ENCODE data around the gene CPLX1.
A peak's percentile ranks its signal among the peaks of the same experiment; 100 is the strongest.

CPLX1 gene

GRCh38 chr4:825971-826330, at the start of gene CPLX1:
TSS of gene CPLX1 (minus strand) at chr4:826129. CDS start at chr4:824522, 1,607 bp downstream.
- Histone ChIP-seq H3K27me3 (ENCODE audit: insufficient read depth, low read length) (peaks cover 69% of the 10 kb centered on the region), H3K36me3 (ENCODE audit: insufficient read depth, low read length) (no peaks in the 10 kb centered on the region), H3K4me1 (ENCODE audit: control insufficient read depth, insufficient read depth, low read length, unreplicated experiment) (peaks cover 3% of the 10 kb centered on the region), H3K4me3 (ENCODE audit: low read depth, low read length) (peak within 1 kb of the TSS; percentile 62), H2AFZ (ENCODE audit: low read length, unreplicated experiment) (no peak within 1 kb of the TSS), H3K27ac (ENCODE audit: low read depth, low read length) (no peak within 1 kb of the TSS), H3K79me2 (ENCODE audit: control insufficient read depth, insufficient read depth, low read length, unreplicated experiment) (no peaks in the 10 kb centered on the region)

- Histone ChIP-seq H3K27me3 (ENCODE audit: insufficient read depth, low read length) (no peaks in the 10 kb centered on the region), H3K36me3 (ENCODE audit: insufficient read depth, low read length) (peaks cover 29% of the 10 kb centered on the region; the same call in 1 of the 2 replicates), H3K4me1 (ENCODE audit: control insufficient read depth, insufficient read depth, low read length, unreplicated experiment) (no peaks in the 10 kb centered on the region), H3K79me2 (ENCODE audit: control insufficient read depth, insufficient read depth, low read length, unreplicated experiment) (no peaks in the 10 kb centered on the region), H2AFZ (ENCODE audit: low read length, unreplicated experiment) (no peak overlapping the region), H3K27ac (ENCODE audit: low read depth, low read length) (no peak overlapping the region), H3K4me3 (ENCODE audit: low read depth, low read length) (no peak overlapping the region)
Observed at GRCh38 chr4:874971-875817, 49.3 kb upstream of the CPLX1 start.

- H3K36me3 ChIP-seq (ENCODE audit: insufficient read depth, low read length): peaks cover 31% of the 10 kb centered on the region; the same call in 1 of the 2 replicates
Observed at GRCh38 chr4:874056-874455, 48.1 kb upstream of the CPLX1 start.

GRCh38 chr4:872241-872981, 46.5 kb upstream of the CPLX1 start:
- no peak overlapping the region for H3K27ac ChIP-seq (ENCODE audit: low read depth, low read length)
- no peaks in the 10 kb centered on the region for H3K79me2 ChIP-seq (ENCODE audit: control insufficient read depth, insufficient read depth, low read length, unreplicated experiment)
- H2AFZ ChIP-seq (ENCODE audit: low read length, unreplicated experiment): no peak overlapping the region
- no peak overlapping the region for H3K4me3 ChIP-seq (ENCODE audit: low read depth, low read length)
- H3K27me3 ChIP-seq (ENCODE audit: insufficient read depth, low read length): no peaks in the 10 kb centered on the region
- H3K4me1 ChIP-seq (ENCODE audit: control insufficient read depth, insufficient read depth, low read length, unreplicated experiment): no peaks in the 10 kb centered on the region
- peaks cover 31% of the 10 kb centered on the region; the same call in 1 of the 2 replicates for H3K36me3 ChIP-seq (ENCODE audit: insufficient read depth, low read length)

More at GRCh38 chr4:874056-874455, 48.1 kb upstream of the CPLX1 start:
- Histone ChIP-seq H3K79me2 (ENCODE audit: control insufficient read depth, insufficient read depth, low read length, unreplicated experiment) (no peaks in the 10 kb centered on the region), H3K27ac (ENCODE audit: low read depth, low read length) (no peak overlapping the region), H3K27me3 (ENCODE audit: insufficient read depth, low read length) (no peaks in the 10 kb centered on the region), H3K4me1 (ENCODE audit: control insufficient read depth, insufficient read depth, low read length, unreplicated experiment) (no peaks in the 10 kb centered on the region), H2AFZ (ENCODE audit: low read length, unreplicated experiment) (no peak overlapping the region), H3K4me3 (ENCODE audit: low read depth, low read length) (no peak overlapping the region)

GRCh38 chr4:871484-871883, 45.6 kb upstream of the CPLX1 start:
- H3K4me1 ChIP-seq (ENCODE audit: control insufficient read depth, insufficient read depth, low read length, unreplicated experiment): no peaks in the 10 kb centered on the region
- H2AFZ ChIP-seq (ENCODE audit: low read length, unreplicated experiment): no peak overlapping the region
- H3K36me3 ChIP-seq (ENCODE audit: insufficient read depth, low read length): peaks cover 26% of the 10 kb centered on the region; the same call in 1 of the 2 replicates
- no peak overlapping the region for H3K4me3 ChIP-seq (ENCODE audit: low read depth, low read length)
- H3K27me3 ChIP-seq (ENCODE audit: insufficient read depth, low read length): no peaks in the 10 kb centered on the region
- no peak overlapping the region for H3K27ac ChIP-seq (ENCODE audit: low read depth, low read length)
- no peaks in the 10 kb centered on the region for H3K79me2 ChIP-seq (ENCODE audit: control insufficient read depth, insufficient read depth, low read length, unreplicated experiment)

- H3K27ac ChIP-seq (ENCODE audit: low read depth, low read length): no peak overlapping the region
- no peaks in the 10 kb centered on the region for H3K4me1 ChIP-seq (ENCODE audit: control insufficient read depth, insufficient read depth, low read length, unreplicated experiment)
- no peak overlapping the region for H3K4me3 ChIP-seq (ENCODE audit: low read depth, low read length)
- no peaks in the 10 kb centered on the region for H3K27me3 ChIP-seq (ENCODE audit: insufficient read depth, low read length)
- H3K36me3 ChIP-seq (ENCODE audit: insufficient read depth, low read length): peaks cover 26% of the 10 kb centered on the region; the same call in 1 of the 2 replicates
- no peaks in the 10 kb centered on the region for H3K79me2 ChIP-seq (ENCODE audit: control insufficient read depth, insufficient read depth, low read length, unreplicated experiment)
- H2AFZ ChIP-seq (ENCODE audit: low read length, unreplicated experiment): no peak overlapping the region
Observed at GRCh38 chr4:870951-871350, 45.0 kb upstream of the CPLX1 start.

GRCh38 chr4:869776-870175, 43.8 kb upstream of the CPLX1 start:
- no peak overlapping the region for H3K4me3 ChIP-seq (ENCODE audit: low read depth, low read length)
- H3K36me3 ChIP-seq (ENCODE audit: insufficient read depth, low read length): peaks cover 24% of the 10 kb centered on the region; the same call in 1 of the 2 replicates
- no peak overlapping the region for H3K27ac ChIP-seq (ENCODE audit: low read depth, low read length)
- no peaks in the 10 kb centered on the region for H3K4me1 ChIP-seq (ENCODE audit: control insufficient read depth, insufficient read depth, low read length, unreplicated experiment)
- no peak overlapping the region for H2AFZ ChIP-seq (ENCODE audit: low read length, unreplicated experiment)
- H3K27me3 ChIP-seq (ENCODE audit: insufficient read depth, low read length): no peaks in the 10 kb centered on the region
- no peaks in the 10 kb centered on the region for H3K79me2 ChIP-seq (ENCODE audit: control insufficient read depth, insufficient read depth, low read length, unreplicated experiment)

- Histone ChIP-seq H3K27me3 (ENCODE audit: insufficient read depth, low read length) (no peaks in the 10 kb centered on the region), H3K79me2 (ENCODE audit: control insufficient read depth, insufficient read depth, low read length, unreplicated experiment) (no peaks in the 10 kb centered on the region), H3K36me3 (ENCODE audit: insufficient read depth, low read length) (peaks cover 20% of the 10 kb centered on the region; the same call in 1 of the 2 replicates), H3K4me3 (ENCODE audit: low read depth, low read length) (no peak overlapping the region), H3K27ac (ENCODE audit: low read depth, low read length) (no peak overlapping the region), H2AFZ (ENCODE audit: low read length, unreplicated experiment) (no peak overlapping the region), H3K4me1 (ENCODE audit: control insufficient read depth, insufficient read depth, low read length, unreplicated experiment) (no peaks in the 10 kb centered on the region)
Observed at GRCh38 chr4:868421-868820, 42.5 kb upstream of the CPLX1 start.

- Histone ChIP-seq H2AFZ (ENCODE audit: low read length, unreplicated experiment) (no peak overlapping the region), H3K27ac (ENCODE audit: low read depth, low read length) (no peak overlapping the region), H3K36me3 (ENCODE audit: insufficient read depth, low read length) (peaks cover 27% of the 10 kb centered on the region), H3K79me2 (ENCODE audit: control insufficient read depth, insufficient read depth, low read length, unreplicated experiment) (no peaks in the 10 kb centered on the region), H3K4me1 (ENCODE audit: control insufficient read depth, insufficient read depth, low read length, unreplicated experiment) (no peaks in the 10 kb centered on the region), H3K27me3 (ENCODE audit: insufficient read depth, low read length) (no peaks in the 10 kb centered on the region), H3K4me3 (ENCODE audit: low read depth, low read length) (no peak overlapping the region)
Observed at GRCh38 chr4:867526-868250, 41.8 kb upstream of the CPLX1 start.

- no peak overlapping the region for H3K4me3 ChIP-seq (ENCODE audit: low read depth, low read length)
- no peaks in the 10 kb centered on the region for H3K79me2 ChIP-seq (ENCODE audit: control insufficient read depth, insufficient read depth, low read length, unreplicated experiment)
- no peaks in the 10 kb centered on the region for H3K27me3 ChIP-seq (ENCODE audit: insufficient read depth, low read length)
- no peak overlapping the region for H3K27ac ChIP-seq (ENCODE audit: low read depth, low read length)
- no peaks in the 10 kb centered on the region for H3K4me1 ChIP-seq (ENCODE audit: control insufficient read depth, insufficient read depth, low read length, unreplicated experiment)
- no peak overlapping the region for H2AFZ ChIP-seq (ENCODE audit: low read length, unreplicated experiment)
- H3K36me3 ChIP-seq (ENCODE audit: insufficient read depth, low read length): peaks cover 29% of the 10 kb centered on the region
Observed at GRCh38 chr4:866761-867390, 40.9 kb upstream of the CPLX1 start.
